ENCODE measurements around the gene LRCH4. TPM values are rescaled to one million over a fixed set of nuclear protein-coding genes. Genes with fewer than 3 reads are reported as not detected.

LRCH4 gene
- total and polyA plus RNA-seq, 9 of the 15 experiments (the other 6 are each of a cell fraction or from before 2014, with no cell fraction given) = 0.06 to 63.3 (median 15.0) TPM

GRCh38 chr7:100538654-100539435 lies 47.1 kb downstream of the LRCH4 start, which contains the start of gene AGFG2 (continued):
- no peak for TF ChIP-seq ZNF280B (CRISPR knock-in tag; IDR thresholded peaks at IDR 0.05)
- 0 out of 2 replicates have a peak, but pooled peaks have one; percentile 79 for TF ChIP-seq AFF4 (CRISPR knock-in tag; IDR thresholded peaks at IDR 0.05)
- 0 out of 2 replicates have a peak, but pooled peaks have one; percentile 16 for TF ChIP-seq HMGXB4 (CRISPR knock-in tag; IDR thresholded peaks at IDR 0.05)
- TF ChIP-seq KDM1A (IDR thresholded peaks at IDR 0.05) = no peak
- TF ChIP-seq RERE (CRISPR knock-in tag; IDR thresholded peaks at IDR 0.05; ENCODE audit: borderline replicate concordance) = no peak
- TF ChIP-seq HMGN3 (IDR thresholded peaks at IDR 0.05; ENCODE audit: borderline replicate concordance, extremely low read depth, insufficient read length, low read depth, low read length) = peak; percentile 70
- no peak for TF ChIP-seq ZBTB43 (CRISPR knock-in tag; IDR thresholded peaks at IDR 0.05)
- no peak for TF ChIP-seq PATZ1 (CRISPR knock-in tag; IDR thresholded peaks at IDR 0.05; ENCODE audit: borderline replicate concordance)

Measured in K562 (cell line).